CD4-positive, alpha-beta T cell (primary cell): ENCODE measurements around the gene AUNIP. TPM values are rescaled to one million over a fixed set of nuclear protein-coding genes. Genes with fewer than 3 reads are reported as not detected.

Experiments
- ATAC-seq: fragments of 200-7000 bp; cut with Tn5 transposase; one replicate; pipeline ENCODE4 v1.10.0; 2022; ENCODE audit warnings: mild to moderate bottlenecking; ENCODE audit not compliant: poor library complexity
- CTCF ChIA-PET: fragments of 350-600 bp; sonication (Branson Sonifier 250); formaldehyde crosslinking; loops from one replicate; lab custom pipeline; 2021; ENCODE audit warnings: antibody characterized with exemption, inconsistent platforms; lab: Charles Lee
- POLR2A ChIA-PET: fragments of 350-600 bp; sonication (Branson Sonifier 250); formaldehyde crosslinking; loops from one replicate; lab custom pipeline; 2021; ENCODE audit warnings: antibody characterized with exemption, inconsistent platforms; lab: Charles Lee
- DNase-seq, 14 experiments: peaks; one replicate each; pipeline ENCODE4 v3.0.0-alpha.2; 2013 to 2020; ENCODE audit warnings: mixed read lengths in 2 of 14
- H3K27ac ChIP-seq, 2 donors: one replicate each; pipeline versions ENCODE4 v1.5.1 to v1.7.0; 2013; ENCODE audit warnings: low read length in 2 of 2, low read depth in 1 of 2, mild to moderate bottlenecking in 1 of 2
- H3K27me3 ChIP-seq, 2 experiments: 1 replicate in 1 of 2; 2 replicates in 1 of 2; pipeline versions ENCODE4 v1.6.1 to v1.7.0; 2013; ENCODE audit warnings: low read length in 2 of 2, control low read depth in 1 of 2, mild to moderate bottlenecking in 1 of 2, moderate library complexity in 1 of 2; ENCODE audit not compliant: insufficient read depth in 2 of 2, control insufficient read depth in 1 of 2
- H3K36me3 ChIP-seq: one replicate; pipeline ENCODE4 v1.6.1; 2013; ENCODE audit warnings: low read length, control low read depth; ENCODE audit not compliant: insufficient read depth
- H3K4me1 ChIP-seq: one replicate; pipeline ENCODE4 v1.6.1; 2013; ENCODE audit warnings: low read length, control low read depth; ENCODE audit not compliant: insufficient read depth
- H3K4me3 ChIP-seq: one replicate; pipeline ENCODE4 v1.5.1; 2013; ENCODE audit warnings: mild to moderate bottlenecking, low read length, moderate library complexity
- H3K9me3 ChIP-seq, 2 experiments: 1 replicate in 1 of 2; 2 replicates in 1 of 2; pipeline versions ENCODE4 v1.6.1 to v1.7.0; 2013; ENCODE audit warnings: low read length in 2 of 2, mild to moderate bottlenecking in 2 of 2, control low read depth in 1 of 2, moderate library complexity in 1 of 2; ENCODE audit not compliant: control insufficient read depth in 1 of 2, insufficient read depth in 1 of 2
- H3K27ac Mint-ChIP-seq: one replicate; pipeline ENCODE4 v1.8.0; 2020; ENCODE audit warnings: mixed read lengths
- H3K27me3 Mint-ChIP-seq: one replicate; pipeline ENCODE4 v1.8.0; 2021; ENCODE audit warnings: mixed read lengths
- H3K36me3 Mint-ChIP-seq: one replicate; pipeline ENCODE4 v1.8.0; 2021; ENCODE audit warnings: low read depth, mixed read lengths
- H3K4me1 Mint-ChIP-seq: one replicate; pipeline ENCODE4 v1.8.0; 2021; ENCODE audit warnings: low read depth, mixed read lengths
- H3K4me3 Mint-ChIP-seq: one replicate; pipeline ENCODE4 v1.8.0; 2020; ENCODE audit warnings: mild to moderate bottlenecking, mixed read lengths
- H3K9me3 Mint-ChIP-seq: one replicate; pipeline ENCODE4 v1.8.0; 2020; ENCODE audit warnings: mixed read lengths
- CTCF ChIP-seq: fragments of 200-600 bp; IDR thresholded peaks from one replicate; pipeline ENCODE4 v1.8.0; 2022; ENCODE audit warnings: antibody characterized with exemption, mild to moderate bottlenecking
- intact Hi-C, 2 experiments: fragments of 100-400 bp; cut with DNase I in 1 of 2; cut with micrococcal nuclease in 1 of 2; formaldehyde crosslinking; loops; one replicate each; pipeline versions ENCODE4 v1.15.1 to v1.9.0; 2023 to 2025; cut with DNase I, micrococcal nuclease
- total RNA-seq, 174 experiments: library from RNA in 2 of 174; stranded (reverse) in 2 of 174; gene quantifications; one replicate each; pipeline ENCODE4 v1.2.3 and lab custom pipeline; 2021 to 2026

The AUNIP gene
- total RNA-seq, 2 experiments from 2014 or later: not detected

- Mint-ChIP-seq H3K27me3 (no peaks in the 10 kb centered on the region), H3K27ac (peak overlapping the region; percentile 72), H3K36me3 (peaks cover 18% of the 10 kb centered on the region), H3K9me3 (no peaks in the 10 kb centered on the region), H3K4me3 (peak overlapping the region; percentile 83), H3K4me1 (peaks cover 73% of the 10 kb centered on the region)
- no peaks in the 10 kb centered on the region for H3K9me3 ChIP-seq
- ATAC-seq (no peak), DNase-seq (peak in 1 of 14 experiments; percentile 40)
- ChIA-PET CTCF (interaction anchor here (1.2 to 1.8 kb wide), 3 partner anchors 95 to 297 kb away, joined by 4 to 6 read pairs (median 4); no protein-coding TSS in a partner anchor), POLR2A (interaction anchor here (0.9 to 6.5 kb wide), 4 partner anchors 19 to 229 kb away, joined by 4 to 44 read pairs (median 11); partner anchors contain the start of gene MTFR1L)
- peak overlapping the region; percentile 58 for H3K4me3 ChIP-seq
- H3K36me3 ChIP-seq: peaks cover 8% of the 10 kb centered on the region
- intact Hi-C loops: no loop called here
- no peaks in the 10 kb centered on the region for H3K27me3 ChIP-seq
- no peak overlapping the region for H3K27ac ChIP-seq
- no peak for TF ChIP-seq CTCF
- peaks cover 67% of the 10 kb centered on the region for H3K4me1 ChIP-seq
These were observed 58.4 kb downstream of the AUNIP start for GRCh38 chr1:25800703-25801377.

GRCh38 chr1:25799935-25800702 is 59.1 kb downstream of the AUNIP start, which contains the start of gene SELENON:
SELENON (plus strand) TSS chr1:25800193; CDS start chr1:25800231, 38 bp downstream.
- no peaks in the 10 kb centered on the region for H3K27me3 Mint-ChIP-seq
- ATAC-seq: peak; percentile 16
- H3K4me1 ChIP-seq: peaks cover 69% of the 10 kb centered on the region

More at GRCh38 chr1:25799935-25800702, 59.1 kb downstream of the AUNIP start, which contains the start of gene SELENON:
- Mint-ChIP-seq H3K4me1 (peaks cover 80% of the 10 kb centered on the region), H3K4me3 (peak within 1 kb of the TSS; percentile 85), H3K9me3 (no peaks in the 10 kb centered on the region), H3K27ac (peak within 1 kb of the TSS; percentile 89), H3K36me3 (peaks cover 11% of the 10 kb centered on the region)
- TF ChIP-seq CTCF: no peak
- DNase-seq: peak in 6 of 14 experiments; percentile 26 to 69 (median 52)
- Histone ChIP-seq H3K36me3 (peaks cover 1% of the 10 kb centered on the region), H3K9me3 (no peaks in the 10 kb centered on the region), H3K27me3 (no peaks in the 10 kb centered on the region), H3K4me3 (peak within 1 kb of the TSS; percentile 60), H3K27ac (peak within 1 kb of the TSS; percentile 18 to 33)
- CTCF ChIA-PET: interaction anchor here (1.8 kb wide), 1 partner anchor 95 kb away, joined by 4 read pairs; no protein-coding TSS in a partner anchor
- intact Hi-C loops: loop anchor here (2.0 to 5.0 kb wide), 3 partner anchors 25 to 258 kb away; partner anchors contain the start of gene LDLRAP1 (in 1 of the 2)
- POLR2A ChIA-PET: interaction anchor here (0.6 to 6.5 kb wide), 7 partner anchors 15 to 228 kb away, joined by 3 to 44 read pairs (median 4); partner anchors contain the start of gene MTFR1L
